K562 (cell line): ENCODE measurements around the gene CIB2. TPM values are rescaled to one million over a fixed set of nuclear protein-coding genes. Genes with fewer than 3 reads are reported as not detected.

Experiments used
- ARHGAP35 ChIP-seq: fragments of 450-650 bp; IDR thresholded peaks from 2 replicates; pipeline ENCODE4 v1.6.1; 2018; ENCODE audit not compliant: partially characterized antibody
- BCL6 ChIP-seq: fragments of 250-450 bp; sonication (Bioruptor Pico); IDR thresholded peaks from 2 replicates; pipeline ENCODE4 v1.4.0; 2020
- BRCA1 ChIP-seq, 2 experiments: fragments of 450-650 bp in 1 of 2; sonication (generic) in 1 of 2; formaldehyde crosslinking in 1 of 2; IDR thresholded peaks; 2 replicates each; pipeline versions ENCODE4 v1.5.0 to v1.6.1; 2017 to 2020; ENCODE audit warnings: mild to moderate bottlenecking in 1 of 2, missing genetic modification reagents in 1 of 2
- NFIX ChIP-seq: fragments of 250-450 bp; sonication (Bioruptor Pico); IDR thresholded peaks from 2 replicates; pipeline ENCODE4 v1.4.0; 2020; ENCODE audit warnings: low read depth, mild to moderate bottlenecking, moderate library complexity
- ZBTB33 ChIP-seq: sonication (generic); formaldehyde crosslinking; IDR thresholded peaks from 2 replicates; pipeline ENCODE4 v1.8.1; 2023; ENCODE audit warnings: mild to moderate bottlenecking, missing genetic modification reagents
- ZBTB7A ChIP-seq: IDR thresholded peaks from 2 replicates; pipeline ENCODE4 v1.6.1; 2011; ENCODE audit warnings: low read depth, mild to moderate bottlenecking, low read length, moderate library complexity, borderline replicate concordance; ENCODE audit not compliant: control insufficient read depth
- ZNF79 ChIP-seq: fragments of 250-450 bp; sonication (Bioruptor Pico); IDR thresholded peaks from 2 replicates; pipeline ENCODE4 v1.4.0; 2020; ENCODE audit warnings: low read depth, mild to moderate bottlenecking, moderate library complexity
- polyA plus RNA-seq, 8 experiments: library from polyadenylated mRNA; depleted of rRNA in 4 of 8; stranded (reverse) in 5 of 8; unstranded in 3 of 8; fragments of >200 nt; fragmentation: Nextera tagmentation in 2 of 8; fragmentation: Illumina TruSeq in 1 of 8; extraction: Ambion mirVana in 2 of 8; extraction: Trizol in 1 of 8; gene quantifications; 2 replicates each; pipeline versions ENCODE4 v1.2.1 to v1.2.3, GENCODE V29; 2011 to 2014; ENCODE audit warnings: inconsistent platforms in 1 of 8, missing spikeins in 1 of 8
- total RNA-seq, 7 experiments: library from RNA; depleted of rRNA in 6 of 7; stranded (reverse); fragments of >200 nt in 6 of 7; fragmentation: Illumina TruSeq in 2 of 7; extraction: Trizol in 2 of 7; gene quantifications; 2 replicates each; pipeline versions ENCODE4 v1.2.1 to v1.2.3, GENCODE V29; 2011 to 2021; ENCODE audit warnings: low replicate concordance in 1 of 7
- TF ChIP-seq, protein P1 (sequence below), 3 experiments: fragments of 200-800 bp in 1 of 3; fragments of 250-450 bp in 1 of 3; fragments of 450-650 bp in 1 of 3; sonication (Bioruptor Pico) in 1 of 3; sonication (Bioruptor generic) in 1 of 3; formaldehyde crosslinking in 1 of 3; IDR thresholded peaks; 2 replicates each; pipeline versions ENCODE4 v1.6.1 to v1.8.0; 2016 to 2022; ENCODE audit warnings: mild to moderate bottlenecking in 2 of 3, missing genetic modification characterization in 2 of 3, missing compliant biosample characterization in 1 of 3, moderate library complexity in 1 of 3
- TF ChIP-seq, protein P2 (sequence below): sonication (generic); formaldehyde crosslinking; IDR thresholded peaks from 2 replicates; pipeline ENCODE4 v1.8.0; 2022; ENCODE audit warnings: mild to moderate bottlenecking, missing genetic modification reagents
- TF ChIP-seq, protein P3 (sequence below): sonication (generic); formaldehyde crosslinking; IDR thresholded peaks from 2 replicates; pipeline ENCODE4 v1.8.0; 2022; ENCODE audit warnings: mild to moderate bottlenecking, missing genetic modification reagents

The CIB2 gene
- total and polyA plus RNA-seq, 9 of the 15 experiments (the other 6 are each of a cell fraction or from before 2014, with no cell fraction given) = 1.5 to 37.4 (median 19.4) TPM

- TF ChIP-seq ZBTB7A = 0 out of 2 replicates have a peak, but pooled peaks have one; percentile 43
- TF ChIP-seq BCL6 (CRISPR knock-in tag) = no peak
- TF ChIP-seq, protein P1, sequence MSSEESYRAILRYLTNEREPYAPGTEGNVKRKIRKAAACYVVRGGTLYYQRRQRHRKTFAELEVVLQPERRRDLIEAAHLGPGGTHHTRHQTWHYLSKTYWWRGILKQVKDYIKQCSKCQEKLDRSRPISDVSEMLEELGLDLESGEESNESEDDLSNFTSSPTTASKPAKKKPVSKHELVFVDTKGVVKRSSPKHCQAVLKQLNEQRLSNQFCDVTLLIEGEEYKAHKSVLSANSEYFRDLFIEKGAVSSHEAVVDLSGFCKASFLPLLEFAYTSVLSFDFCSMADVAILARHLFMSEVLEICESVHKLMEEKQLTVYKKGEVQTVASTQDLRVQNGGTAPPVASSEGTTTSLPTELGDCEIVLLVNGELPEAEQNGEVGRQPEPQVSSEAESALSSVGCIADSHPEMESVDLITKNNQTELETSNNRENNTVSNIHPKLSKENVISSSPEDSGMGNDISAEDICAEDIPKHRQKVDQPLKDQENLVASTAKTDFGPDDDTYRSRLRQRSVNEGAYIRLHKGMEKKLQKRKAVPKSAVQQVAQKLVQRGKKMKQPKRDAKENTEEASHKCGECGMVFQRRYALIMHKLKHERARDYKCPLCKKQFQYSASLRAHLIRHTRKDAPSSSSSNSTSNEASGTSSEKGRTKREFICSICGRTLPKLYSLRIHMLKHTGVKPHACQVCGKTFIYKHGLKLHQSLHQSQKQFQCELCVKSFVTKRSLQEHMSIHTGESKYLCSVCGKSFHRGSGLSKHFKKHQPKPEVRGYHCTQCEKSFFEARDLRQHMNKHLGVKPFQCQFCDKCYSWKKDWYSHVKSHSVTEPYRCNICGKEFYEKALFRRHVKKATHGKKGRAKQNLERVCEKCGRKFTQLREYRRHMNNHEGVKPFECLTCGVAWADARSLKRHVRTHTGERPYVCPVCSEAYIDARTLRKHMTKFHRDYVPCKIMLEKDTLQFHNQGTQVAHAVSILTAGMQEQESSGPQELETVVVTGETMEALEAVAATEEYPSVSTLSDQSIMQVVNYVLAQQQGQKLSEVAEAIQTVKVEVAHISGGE (CRISPR knock-in tag; IDR thresholded peaks at IDR 0.05) = peak in 1 of 3 experiments; percentile 47; a peak in 1 of 6 replicates
- 0 out of 2 replicates have a peak, but pooled peaks have one; percentile 30 for TF ChIP-seq ZBTB33 (CRISPR knock-in tag)
- no peak for TF ChIP-seq ZNF79
- no peak for TF ChIP-seq ARHGAP35
- TF ChIP-seq, protein P2, sequence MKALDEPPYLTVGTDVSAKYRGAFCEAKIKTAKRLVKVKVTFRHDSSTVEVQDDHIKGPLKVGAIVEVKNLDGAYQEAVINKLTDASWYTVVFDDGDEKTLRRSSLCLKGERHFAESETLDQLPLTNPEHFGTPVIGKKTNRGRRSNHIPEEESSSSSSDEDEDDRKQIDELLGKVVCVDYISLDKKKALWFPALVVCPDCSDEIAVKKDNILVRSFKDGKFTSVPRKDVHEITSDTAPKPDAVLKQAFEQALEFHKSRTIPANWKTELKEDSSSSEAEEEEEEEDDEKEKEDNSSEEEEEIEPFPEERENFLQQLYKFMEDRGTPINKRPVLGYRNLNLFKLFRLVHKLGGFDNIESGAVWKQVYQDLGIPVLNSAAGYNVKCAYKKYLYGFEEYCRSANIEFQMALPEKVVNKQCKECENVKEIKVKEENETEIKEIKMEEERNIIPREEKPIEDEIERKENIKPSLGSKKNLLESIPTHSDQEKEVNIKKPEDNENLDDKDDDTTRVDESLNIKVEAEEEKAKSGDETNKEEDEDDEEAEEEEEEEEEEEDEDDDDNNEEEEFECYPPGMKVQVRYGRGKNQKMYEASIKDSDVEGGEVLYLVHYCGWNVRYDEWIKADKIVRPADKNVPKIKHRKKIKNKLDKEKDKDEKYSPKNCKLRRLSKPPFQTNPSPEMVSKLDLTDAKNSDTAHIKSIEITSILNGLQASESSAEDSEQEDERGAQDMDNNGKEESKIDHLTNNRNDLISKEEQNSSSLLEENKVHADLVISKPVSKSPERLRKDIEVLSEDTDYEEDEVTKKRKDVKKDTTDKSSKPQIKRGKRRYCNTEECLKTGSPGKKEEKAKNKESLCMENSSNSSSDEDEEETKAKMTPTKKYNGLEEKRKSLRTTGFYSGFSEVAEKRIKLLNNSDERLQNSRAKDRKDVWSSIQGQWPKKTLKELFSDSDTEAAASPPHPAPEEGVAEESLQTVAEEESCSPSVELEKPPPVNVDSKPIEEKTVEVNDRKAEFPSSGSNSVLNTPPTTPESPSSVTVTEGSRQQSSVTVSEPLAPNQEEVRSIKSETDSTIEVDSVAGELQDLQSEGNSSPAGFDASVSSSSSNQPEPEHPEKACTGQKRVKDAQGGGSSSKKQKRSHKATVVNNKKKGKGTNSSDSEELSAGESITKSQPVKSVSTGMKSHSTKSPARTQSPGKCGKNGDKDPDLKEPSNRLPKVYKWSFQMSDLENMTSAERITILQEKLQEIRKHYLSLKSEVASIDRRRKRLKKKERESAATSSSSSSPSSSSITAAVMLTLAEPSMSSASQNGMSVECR (CRISPR knock-in tag) = peak; percentile 84
- TF ChIP-seq NFIX = peak; percentile 61
- TF ChIP-seq, protein P3, sequence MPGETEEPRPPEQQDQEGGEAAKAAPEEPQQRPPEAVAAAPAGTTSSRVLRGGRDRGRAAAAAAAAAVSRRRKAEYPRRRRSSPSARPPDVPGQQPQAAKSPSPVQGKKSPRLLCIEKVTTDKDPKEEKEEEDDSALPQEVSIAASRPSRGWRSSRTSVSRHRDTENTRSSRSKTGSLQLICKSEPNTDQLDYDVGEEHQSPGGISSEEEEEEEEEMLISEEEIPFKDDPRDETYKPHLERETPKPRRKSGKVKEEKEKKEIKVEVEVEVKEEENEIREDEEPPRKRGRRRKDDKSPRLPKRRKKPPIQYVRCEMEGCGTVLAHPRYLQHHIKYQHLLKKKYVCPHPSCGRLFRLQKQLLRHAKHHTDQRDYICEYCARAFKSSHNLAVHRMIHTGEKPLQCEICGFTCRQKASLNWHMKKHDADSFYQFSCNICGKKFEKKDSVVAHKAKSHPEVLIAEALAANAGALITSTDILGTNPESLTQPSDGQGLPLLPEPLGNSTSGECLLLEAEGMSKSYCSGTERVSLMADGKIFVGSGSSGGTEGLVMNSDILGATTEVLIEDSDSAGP (CRISPR knock-in tag) = no peak
- TF ChIP-seq BRCA1 (IDR thresholded peaks at IDR 0.05) = no peak
- TF ChIP-seq BRCA1 (CRISPR knock-in tag; IDR thresholded peaks at IDR 0.05) = no peak
Measured at GRCh38 chr15:78149068-78149804, 18.0 kb upstream of the CIB2 start, which contains the start of gene IDH3A (continued).
